HepG2 (cell line): Measurements from ENCODE around the gene NBPF20. TPM values are rescaled to one million over a fixed set of nuclear protein-coding genes. Genes with fewer than 3 reads are reported as not detected.
"Not testable (repeated sequence)": the region's sequence is repeated elsewhere in the genome, so short reads cannot be mapped to it uniquely, and the experiment has no call there.

Experiments used
- ATAC-seq: fragments of 200-7000 bp; cut with Tn5 transposase; 3 replicates; pipeline ENCODE4 v1.9.1; 2020; ENCODE audit warnings: mild to moderate bottlenecking, moderate library complexity
- BruUV-seq: library from RNA; stranded (reverse); fragments of 400-500 nt; replicated peaks from 2 replicates; lab custom pipeline; 2021; lab: Mats Ljungman, UMichigan
- CTCF ChIA-PET: fragments of 300-600 bp; formaldehyde crosslinking; extraction: SDS; loops from one replicate; lab custom pipeline; 2021; ENCODE audit warnings: low total read pairs, inconsistent platforms, low intra/inter-chr PET ratio; lab: Yijun Ruan, JAX
- POLR2A ChIA-PET: fragments of 350-600 bp; sonication (Branson Sonifier 250); formaldehyde crosslinking; loops from one replicate; lab custom pipeline; 2020; ENCODE audit warnings: antibody characterized with exemption, inconsistent platforms; lab: Yijun Ruan, JAX
- DNase-seq: peaks from one replicate; pipeline ENCODE4 v3.0.0-alpha.2; 2015; ENCODE audit warnings: low spot score
- FAIRE-seq: peaks from 3 replicates; lab custom pipeline; 2011; peaks lifted over from hg19 to GRCh38; lab: Jason Lieb, UNC
- H2AFZ ChIP-seq: one replicate; pipeline ENCODE4 v1.6.1; 2011; ENCODE audit warnings: low read length, inconsistent platforms
- H3K27ac ChIP-seq: fragments of 300-600 bp; 3 replicates; pipeline ENCODE4 v1.8.0; 2011; ENCODE audit warnings: mixed run types, mild to moderate bottlenecking, mixed read lengths, low read length, inconsistent platforms; ENCODE audit not compliant: insufficient read depth; ENCODE audit errors: extremely low read length
- H3K27me3 ChIP-seq, 2 experiments: fragments of 200-600 bp in 1 of 2; 2 replicates in 1 of 2; 3 replicates in 1 of 2; pipeline versions ENCODE4 v1.6.0 to v1.8.0; 2011; ENCODE audit warnings: low read length in 2 of 2, mild to moderate bottlenecking in 2 of 2, moderate library complexity in 2 of 2, inconsistent platforms in 1 of 2; ENCODE audit not compliant: insufficient read depth in 2 of 2, control insufficient read depth in 1 of 2
- H3K36me3 ChIP-seq, 2 experiments: fragments of 200-600 bp in 1 of 2; replicated peaks in 1 of 2; 2 replicates in 1 of 2; 3 replicates in 1 of 2; pipeline versions ENCODE4 v1.5.1 to v1.8.0; 2011; ENCODE audit warnings: low read length in 2 of 2, inconsistent platforms in 1 of 2; ENCODE audit not compliant: insufficient read depth in 2 of 2, control insufficient read depth in 1 of 2
- H3K4me1 ChIP-seq: 2 replicates; pipeline ENCODE4 v1.5.1; 2012; ENCODE audit warnings: low read length, inconsistent platforms; ENCODE audit not compliant: insufficient read depth
- H3K4me2 ChIP-seq: 2 replicates; pipeline ENCODE4 v1.6.0; 2011; ENCODE audit warnings: low read depth, low read length, inconsistent platforms
- H3K4me3 ChIP-seq, 3 experiments: fragments of 200-600 bp in 1 of 3; sonication (generic), shearing (Covaris generic) in 1 of 3; replicated peaks in 1 of 3; 2 replicates each; pipeline ENCODE4 v1.5.1; 2011 to 2016; ENCODE audit warnings: low read length in 3 of 3, inconsistent platforms in 2 of 3, low read depth in 2 of 3, mild to moderate bottlenecking in 2 of 3, control low read depth in 1 of 3, mixed read lengths in 1 of 3; ENCODE audit not compliant: insufficient read depth in 1 of 3
- H3K79me2 ChIP-seq: one replicate; pipeline ENCODE4 v1.6.1; 2011; ENCODE audit warnings: low read length, inconsistent platforms; ENCODE audit not compliant: insufficient read depth
- H3K9ac ChIP-seq: 2 replicates; pipeline ENCODE4 v1.6.0; 2011; ENCODE audit warnings: mild to moderate bottlenecking, low read depth, low read length, inconsistent platforms; ENCODE audit not compliant: insufficient read depth
- H3K9me3 ChIP-seq: 2 replicates; pipeline ENCODE4 v1.5.1; 2012; ENCODE audit warnings: mild to moderate bottlenecking, low read length
- H4K20me1 ChIP-seq: 2 replicates; pipeline ENCODE4 v1.6.0; 2011; ENCODE audit warnings: inconsistent platforms, mild to moderate bottlenecking, low read length, moderate library complexity; ENCODE audit not compliant: insufficient read depth
- ERF ChIP-seq: IDR thresholded peaks from 2 replicates; pipeline ENCODE4 v1.6.1; 2018; ENCODE audit warnings: missing biosample characterization, missing genetic modification reagents
- FOXO1 ChIP-seq: sonication (generic); formaldehyde crosslinking; IDR thresholded peaks from 2 replicates; pipeline ENCODE4 v1.4.0; 2020; ENCODE audit warnings: missing genetic modification reagents
- HES4 ChIP-seq: sonication (generic); formaldehyde crosslinking; IDR thresholded peaks from 2 replicates; pipeline ENCODE4 v1.9.0; 2021; ENCODE audit warnings: mild to moderate bottlenecking, missing genetic modification reagents, borderline replicate concordance
- IRF2 ChIP-seq: IDR thresholded peaks from 2 replicates; pipeline ENCODE4 v1.6.1; 2018; ENCODE audit warnings: missing genetic modification reagents, missing compliant biosample characterization
- KDM2A ChIP-seq: sonication (generic); formaldehyde crosslinking; IDR thresholded peaks from 2 replicates; pipeline ENCODE4 v1.4.0; 2020; ENCODE audit warnings: low read depth, missing genetic modification reagents, borderline replicate concordance
- NKX3-1 ChIP-seq: sonication (generic); formaldehyde crosslinking; IDR thresholded peaks from 2 replicates; pipeline ENCODE4 v1.5.0; 2020; ENCODE audit warnings: missing genetic modification reagents
- SRY ChIP-seq: sonication (generic); formaldehyde crosslinking; IDR thresholded peaks from 2 replicates; pipeline ENCODE4 v1.8.0; 2022; ENCODE audit warnings: mild to moderate bottlenecking, missing genetic modification reagents
- ZNF12 ChIP-seq: sonication (generic); formaldehyde crosslinking; IDR thresholded peaks from 2 replicates; pipeline ENCODE4 v1.5.0; 2020; ENCODE audit warnings: missing genetic modification reagents
- ZNF256 ChIP-seq: sonication (generic); formaldehyde crosslinking; conservative IDR thresholded peaks from 2 replicates; pipeline ENCODE4 v1.4.0; 2020; ENCODE audit warnings: missing genetic modification reagents
- ZNF574 ChIP-seq: sonication (generic); formaldehyde crosslinking; IDR thresholded peaks from 2 replicates; pipeline ENCODE4 v1.4.0; 2020; ENCODE audit warnings: missing genetic modification reagents
- ZNF740 ChIP-seq: sonication (generic); formaldehyde crosslinking; IDR thresholded peaks from 2 replicates; pipeline ENCODE4 v1.4.0; 2020; ENCODE audit warnings: missing genetic modification reagents
- ZNF773 ChIP-seq: sonication (generic); formaldehyde crosslinking; IDR thresholded peaks from 2 replicates; pipeline ENCODE4 v1.4.0; 2020; ENCODE audit warnings: missing genetic modification reagents, borderline replicate concordance
- WGBS: methylation state at CpG from one replicate; pipeline ENCODE4 v1.1.6; 2017; ENCODE audit warnings: low lambda C conversion rate; 5-methylcytosine and 5-hydroxymethylcytosine counted together
- in situ Hi-C: cut with HindIII; loops from 2 replicates; pipeline ENCODE4 v1.10.0; 2017; ENCODE audit warnings: low pct_unique_long_range_greater_than_20kb; ENCODE audit not compliant: extremely low pct_ligation_motif_present
- intact Hi-C: fragments of 100-400 bp; cut with micrococcal nuclease; formaldehyde crosslinking; loops from one replicate; pipeline ENCODE4 v1.10.0; 2022; ENCODE audit not compliant: unreplicated experiment
- polyA plus RNA-seq, 8 experiments: library from polyadenylated mRNA; depleted of rRNA in 3 of 8; stranded (reverse) in 7 of 8; unstranded in 1 of 8; fragments of >200 nt; fragmentation: Illumina TruSeq in 4 of 8; extraction: Trizol in 4 of 8; gene quantifications; 2 replicates each; pipeline versions ENCODE4 v1.2.1 to v1.2.3, GENCODE V29; 2011 to 2016; ENCODE audit warnings: low read depth in 4 of 8, missing spikeins in 1 of 8, mixed read lengths in 1 of 8; ENCODE audit not compliant: insufficient read depth in 1 of 8
- total RNA-seq, 5 experiments: library from RNA; depleted of rRNA; stranded (reverse); fragments of >200 nt; fragmentation: Illumina TruSeq; extraction: Trizol; gene quantifications; 2 replicates each; pipeline ENCODE4 v1.2.3, GENCODE V29; 2016; ENCODE audit warnings: low read depth in 1 of 5
- TF ChIP-seq, protein P1 (sequence below): IDR thresholded peaks from 2 replicates; pipeline ENCODE4 v1.6.1; 2016; ENCODE audit warnings: mild to moderate bottlenecking, missing biosample characterization, missing genetic modification reagents

The NBPF20 gene
- total and polyA plus RNA-seq, 2 of the 13 experiments (the other 11 are each of a cell fraction or from before 2014, with no cell fraction given) = 3.0 to 3.1 TPM

- H2AFZ ChIP-seq, DNase-seq, CTCF ChIA-PET, H4K20me1 ChIP-seq, H3K4me1 ChIP-seq, H3K27me3 ChIP-seq, POLR2A ChIA-PET, intact Hi-C loops, H3K36me3 ChIP-seq, H3K27ac ChIP-seq, BruUV-seq, H3K4me3 ChIP-seq, H3K4me2 ChIP-seq, H3K9ac ChIP-seq, H3K9me3 ChIP-seq, in situ Hi-C loops, FAIRE-seq, H3K79me2 ChIP-seq: not testable (repeated sequence)
- WGBS = no CpG with 5 or more reads among the region's 8 CpGs
- ATAC-seq = peak; percentile 43
Observed at GRCh38 chr1:145452506-145452905, 27.1 kb upstream of the NBPF20 start.

DNA sequence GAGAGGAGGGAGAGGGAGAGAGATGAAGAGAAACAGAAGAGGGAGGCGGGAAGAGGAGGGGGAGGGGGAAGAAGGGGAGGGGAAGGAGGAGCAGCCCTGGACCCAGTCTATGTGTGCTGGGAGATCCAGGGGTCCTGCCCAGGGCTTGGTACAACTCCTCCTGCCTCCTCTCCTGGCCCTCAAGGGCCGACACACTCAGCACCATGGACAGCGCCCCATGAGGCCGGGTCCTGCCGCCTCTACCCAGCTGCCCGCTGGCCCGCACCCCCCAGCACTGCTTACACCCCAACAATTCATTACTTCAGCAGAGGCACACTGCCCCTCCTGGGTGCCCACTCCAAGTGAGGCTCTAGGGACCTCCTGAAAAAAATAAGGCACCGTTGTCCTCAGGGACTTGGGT is 26.5 kb upstream of the NBPF20 start:
- CTCF ChIA-PET, H3K9me3 ChIP-seq, H3K4me2 ChIP-seq, H3K36me3 ChIP-seq, H3K27me3 ChIP-seq, POLR2A ChIA-PET, H3K4me3 ChIP-seq, H3K79me2 ChIP-seq, H2AFZ ChIP-seq, BruUV-seq, H3K9ac ChIP-seq, H3K4me1 ChIP-seq, FAIRE-seq, H3K27ac ChIP-seq, H4K20me1 ChIP-seq, in situ Hi-C loops, intact Hi-C loops: not testable (repeated sequence)
- DNase-seq = peak; percentile 2
- ATAC-seq = peak; percentile 75
- 7% methylated on average over 1 of the region's 8 CpGs for WGBS
- 0 out of 2 replicates have a peak, but pooled peaks have one; percentile 33 for TF ChIP-seq ZNF740 (CRISPR knock-in tag)
- peak; percentile 48 for TF ChIP-seq ZNF574 (CRISPR knock-in tag)
- 0 out of 2 replicates have a peak, but pooled peaks have one; percentile 35 for TF ChIP-seq ZNF256 (CRISPR knock-in tag)
- TF ChIP-seq IRF2 (CRISPR knock-in tag) = 0 out of 2 replicates have a peak, but pooled peaks have one; percentile 25
- TF ChIP-seq SRY (CRISPR knock-in tag) = peak; percentile 61; the same call in 1 of the 2 replicates
- peak; percentile 72 for TF ChIP-seq ZNF773 (CRISPR knock-in tag)
- 0 out of 2 replicates have a peak, but pooled peaks have one; percentile 26 for TF ChIP-seq FOXO1 (CRISPR knock-in tag)
- 0 out of 2 replicates have a peak, but pooled peaks have one; percentile 59 for TF ChIP-seq NKX3-1 (CRISPR knock-in tag)
- peak; percentile 74; the same call in 1 of the 2 replicates for TF ChIP-seq HES4
- TF ChIP-seq, protein P1, sequence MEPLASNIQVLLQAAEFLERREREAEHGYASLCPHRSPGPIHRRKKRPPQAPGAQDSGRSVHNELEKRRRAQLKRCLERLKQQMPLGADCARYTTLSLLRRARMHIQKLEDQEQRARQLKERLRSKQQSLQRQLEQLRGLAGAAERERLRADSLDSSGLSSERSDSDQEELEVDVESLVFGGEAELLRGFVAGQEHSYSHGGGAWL (CRISPR knock-in tag) = 0 out of 2 replicates have a peak, but pooled peaks have one; percentile 51
- TF ChIP-seq ERF (CRISPR knock-in tag) = 0 out of 2 replicates have a peak, but pooled peaks have one; percentile 57
- 0 out of 2 replicates have a peak, but pooled peaks have one; percentile 34 for TF ChIP-seq ZNF12
- peak; percentile 33; the same call in 1 of the 2 replicates for TF ChIP-seq KDM2A (CRISPR knock-in tag)
